Small intestine (tissue), 7 donors: ENCODE measurements around the gene SNCB. TPM values are rescaled to one million over a fixed set of nuclear protein-coding genes. Genes with fewer than 3 reads are reported as not detected.
"Not testable (repeated sequence)": the region's sequence is repeated elsewhere in the genome, so short reads cannot be mapped to it uniquely, and the experiment has no call there.

Experiments used
- DNase-seq, 2 donors: peaks; one replicate each; pipeline versions ENCODE4 v3.0.0 to v3.0.0-alpha.2; 2013
- FAIRE-seq: peaks from 2 replicates; lab custom pipeline; 2012; peaks lifted over from hg19 to GRCh38; lab: Jason Lieb, UNC
- H3K27ac ChIP-seq, 3 donors: one replicate each; pipeline ENCODE4 v1.5.1; 2013; ENCODE audit warnings: low read length in 2 of 3, mild to moderate bottlenecking in 2 of 3, control low read depth in 1 of 3, inconsistent platforms in 1 of 3, low read depth in 1 of 3, moderate library complexity in 1 of 3
- H3K27me3 ChIP-seq, 3 donors: one replicate each; pipeline ENCODE4 v1.6.1; 2013; ENCODE audit warnings: low read length in 3 of 3, inconsistent platforms in 1 of 3; ENCODE audit not compliant: control insufficient read depth in 3 of 3, insufficient read depth in 3 of 3
- H3K36me3 ChIP-seq, 3 donors: one replicate each; pipeline ENCODE4 v1.6.1; 2013; ENCODE audit warnings: low read length in 3 of 3, inconsistent platforms in 1 of 3, low read depth in 1 of 3, mild to moderate bottlenecking in 1 of 3, moderate library complexity in 1 of 3; ENCODE audit not compliant: control insufficient read depth in 3 of 3, insufficient read depth in 2 of 3
- H3K4me1 ChIP-seq, 3 donors: one replicate each; pipeline ENCODE4 v1.6.1; 2013; ENCODE audit warnings: low read length in 2 of 3, inconsistent platforms in 1 of 3, low read depth in 1 of 3, mild to moderate bottlenecking in 1 of 3, moderate library complexity in 1 of 3; ENCODE audit not compliant: control insufficient read depth in 3 of 3, insufficient read depth in 2 of 3
- H3K4me3 ChIP-seq, 3 donors: one replicate each; pipeline ENCODE4 v1.5.1; 2013; ENCODE audit warnings: low read length in 3 of 3, control low read depth in 1 of 3, inconsistent platforms in 1 of 3, low read depth in 1 of 3, mild to moderate bottlenecking in 1 of 3, moderate library complexity in 1 of 3
- H3K9me3 ChIP-seq, 2 donors: one replicate each; pipeline ENCODE4 v1.6.1; 2013; ENCODE audit warnings: low read depth in 1 of 2, low read length in 1 of 2; ENCODE audit not compliant: control insufficient read depth in 2 of 2, insufficient read depth in 1 of 2
- WGBS, 3 donors: extraction: QIAGEN DNeasy Blood & Tissue Kit; methylation state at CpG; one replicate each; pipeline ENCODE4 v1.1.7; 2013; 5-methylcytosine and 5-hydroxymethylcytosine counted together
- polyA plus RNA-seq, 4 donors: library from polyadenylated mRNA; stranded (reverse) in 3 of 4; unstranded in 1 of 4; fragments of 200-250 nt in 3 of 4; fragments of 120-200 nt in 1 of 4; gene quantifications; one replicate each; pipeline versions ENCODE4 v1.2.1 to v1.2.3, GENCODE V29; 2013
- donor health status: healthy with polysubstance abuse.
- donor health status: control.
- donor health status: control.
- donor health status: Bipolar disorder and iron deficiency.
- donor health status: healthy.

Gene SNCB
- polyA plus RNA-seq, 4 donors, result 0.16 to 0.73 TPM; not detected in 2

DNA sequence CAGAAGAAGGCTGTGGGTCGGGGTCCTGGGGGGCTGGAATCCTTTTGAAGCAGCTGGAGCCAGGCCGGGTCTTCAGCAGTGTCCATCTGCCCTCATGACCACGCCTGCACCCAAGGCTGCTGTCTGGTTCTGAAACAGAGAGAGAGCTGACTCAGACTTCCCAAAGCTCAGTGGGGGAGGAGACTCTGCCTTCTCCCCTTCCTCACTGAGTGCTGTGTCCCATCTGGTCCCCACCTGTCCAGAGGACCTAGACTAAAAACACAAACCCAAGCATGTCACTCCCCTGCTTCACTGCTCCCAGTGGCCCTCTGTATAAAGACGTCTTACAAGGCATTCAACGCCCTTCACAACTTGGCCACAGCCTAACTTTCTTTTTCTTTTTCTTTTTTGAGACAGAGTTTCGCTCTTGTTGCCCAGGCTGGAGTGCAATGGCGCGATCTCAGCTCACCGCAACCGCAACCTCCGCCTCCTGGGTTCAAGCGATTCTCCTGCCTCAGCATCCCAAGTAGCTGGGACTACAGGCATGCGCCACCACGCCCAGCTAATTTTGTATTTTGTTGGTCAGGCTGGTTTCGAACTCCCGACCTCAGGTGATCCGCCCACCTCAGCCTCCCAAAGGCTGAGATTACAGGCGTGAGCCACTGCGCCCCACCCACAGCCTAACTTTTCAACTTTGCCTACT lies 30.4 kb downstream of the SNCB start:
- Histone ChIP-seq H3K36me3 (peaks cover 0 to 13% (median 0%) of the 10 kb centered on the region in 3 donors), H3K27me3 (peaks cover 0 to 13% (median 2%) of the 10 kb centered on the region in 3 donors)
- H3K9me3 ChIP-seq, FAIRE-seq, H3K4me1 ChIP-seq, H3K27ac ChIP-seq, H3K4me3 ChIP-seq, DNase-seq: not testable (repeated sequence)
- 80 to 86% (median 82%) methylated on average over 19 of the region's 19 CpGs for WGBS, 3 donors

DNA sequence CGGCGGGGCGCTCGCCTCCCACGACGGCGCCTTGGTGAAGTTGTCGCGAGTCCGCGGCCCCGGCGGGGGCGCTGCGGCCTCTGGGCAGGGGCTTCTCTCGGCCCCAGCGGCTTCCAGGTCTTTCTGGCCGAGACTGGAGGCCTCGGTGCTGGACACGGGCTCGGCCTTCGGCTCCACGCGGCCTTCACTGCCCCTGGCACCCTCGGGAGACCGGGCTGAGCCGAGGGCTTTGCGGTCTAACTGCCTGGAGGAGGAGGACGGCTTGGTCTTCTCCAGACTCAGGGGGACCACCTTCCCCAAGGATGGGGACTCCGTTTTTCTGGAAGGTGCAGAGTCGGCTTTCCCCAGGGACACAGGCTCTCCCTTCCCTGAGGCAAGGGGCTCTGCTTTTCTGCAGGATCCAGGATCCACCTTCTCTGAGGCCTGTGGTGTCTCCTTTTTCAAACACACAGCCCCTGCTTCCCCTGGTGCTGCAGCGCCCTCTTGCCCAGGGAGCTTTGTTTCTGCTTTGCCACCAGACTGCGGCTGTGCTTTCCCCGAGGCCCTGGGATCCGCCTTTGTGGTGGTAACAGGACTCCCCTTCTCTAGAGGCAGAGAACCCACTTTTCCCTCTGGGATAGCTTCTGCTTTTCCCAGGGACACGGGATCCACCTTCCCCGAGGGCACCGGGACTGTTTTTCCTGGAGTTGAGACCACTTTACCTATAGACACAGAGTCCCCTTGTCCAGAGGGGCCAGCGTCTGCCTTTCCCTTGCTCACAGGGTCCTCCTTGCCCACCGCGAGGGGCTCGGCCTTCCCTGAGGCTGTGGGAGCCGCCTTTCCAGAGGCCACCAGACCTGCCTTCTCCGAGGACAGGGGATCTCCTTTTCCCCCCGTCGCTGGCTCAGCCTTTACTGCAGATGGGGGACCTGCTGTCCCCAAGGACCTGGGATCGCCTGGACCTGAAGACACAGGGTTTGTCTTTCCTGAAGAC lies 32.6 kb downstream of the SNCB start:
- no peak for DNase-seq
- Histone ChIP-seq H3K4me1 (peaks cover 0 to 3% (median 2%) of the 10 kb centered on the region in 3 donors), H3K27ac (peak overlapping the region in 1 of 3 donors; percentile 37), H3K9me3 (no peaks in the 10 kb centered on the region), H3K4me3 (peak overlapping the region in 1 of 3 donors; percentile 35), H3K36me3 (peaks cover 0 to 30% (median 3%) of the 10 kb centered on the region in 3 donors), H3K27me3 (peaks cover 0 to 13% (median 4%) of the 10 kb centered on the region in 3 donors)
- FAIRE-seq, result no peak
- 58 to 64% (median 62%) methylated on average over 34 to 47 of the region's 47 CpGs for WGBS, 3 donors

- Histone ChIP-seq H3K4me1 (peaks cover 0 to 3% (median 2%) of the 10 kb centered on the region in 3 donors), H3K27ac (peak overlapping the region in 1 of 3 donors; percentile 37), H3K27me3 (peaks cover 0 to 13% (median 4%) of the 10 kb centered on the region in 3 donors), H3K36me3 (peaks cover 0 to 34% (median 3%) of the 10 kb centered on the region in 3 donors), H3K4me3 (peak overlapping the region in 1 of 3 donors; percentile 35), H3K9me3 (no peaks in the 10 kb centered on the region)
- no peak for FAIRE-seq
- 0 to 3% (median 3%) methylated on average over 68 to 98 of the region's 98 CpGs for WGBS, 3 donors
- DNase-seq, result peak; percentile 68 to 90
Measured at GRCh38 chr5:176596689-176597416, 33.5 kb downstream of the SNCB start.

DNA sequence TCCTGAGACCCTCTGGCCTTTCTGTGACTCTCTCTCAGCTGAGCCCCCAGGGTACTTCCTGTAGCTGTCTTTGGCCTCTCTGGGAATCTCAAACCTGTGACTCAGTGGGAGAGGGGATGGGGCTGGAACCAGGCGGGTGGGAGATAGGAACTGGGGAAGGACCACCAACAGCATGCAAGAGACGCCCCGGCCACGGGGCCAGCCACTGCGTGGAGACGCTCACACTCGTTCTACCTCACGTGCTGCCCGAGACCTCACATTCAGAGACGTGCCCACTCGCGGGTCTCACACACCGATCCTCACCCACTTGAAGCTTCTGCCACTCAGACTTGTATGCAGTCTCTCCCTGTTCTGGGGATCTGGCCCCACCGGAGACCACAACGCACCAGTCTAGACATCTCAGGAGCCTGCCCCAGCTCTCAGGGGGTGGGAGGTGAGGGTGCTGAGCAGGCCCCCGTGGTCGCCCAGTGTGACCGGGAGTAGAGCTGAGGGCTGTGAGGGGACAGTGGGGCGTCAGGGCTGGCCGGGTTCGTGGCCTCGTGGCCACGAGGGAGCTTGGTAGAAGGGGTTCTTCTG lies 34.2 kb downstream of the SNCB start:
- WGBS, 3 donors, result 79 to 81% (median 80%) methylated on average over 23 of the region's 23 CpGs
- Histone ChIP-seq H3K27me3 (peaks cover 0 to 13% (median 4%) of the 10 kb centered on the region in 3 donors), H3K4me1 (peaks cover 0 to 3% (median 2%) of the 10 kb centered on the region in 3 donors), H3K36me3 (peaks cover 0 to 37% (median 3%) of the 10 kb centered on the region in 3 donors), H3K4me3 (peak overlapping the region in 1 of 3 donors; percentile 35), H3K9me3 (peaks cover 0 to 2% of the 10 kb centered on the region in 2 donors), H3K27ac (no peak overlapping the region)
- DNase-seq (no peak), FAIRE-seq (no peak)

GRCh38 chr5:176595386-176595943 lies 34.9 kb downstream of the SNCB start:
- Histone ChIP-seq H3K9me3 (peaks cover 0 to 6% of the 10 kb centered on the region in 2 donors), H3K27ac (no peak overlapping the region), H3K27me3 (peaks cover 0 to 13% (median 4%) of the 10 kb centered on the region in 3 donors), H3K4me3 (no peak overlapping the region), H3K36me3 (peaks cover 0 to 44% (median 10%) of the 10 kb centered on the region in 3 donors), H3K4me1 (peaks cover 0 to 3% (median 2%) of the 10 kb centered on the region in 3 donors)
- no peak for DNase-seq
- FAIRE-seq, result no peak
- WGBS, 3 donors, result 79 to 86% (median 84%) methylated on average over 11 of the region's 11 CpGs

DNA sequence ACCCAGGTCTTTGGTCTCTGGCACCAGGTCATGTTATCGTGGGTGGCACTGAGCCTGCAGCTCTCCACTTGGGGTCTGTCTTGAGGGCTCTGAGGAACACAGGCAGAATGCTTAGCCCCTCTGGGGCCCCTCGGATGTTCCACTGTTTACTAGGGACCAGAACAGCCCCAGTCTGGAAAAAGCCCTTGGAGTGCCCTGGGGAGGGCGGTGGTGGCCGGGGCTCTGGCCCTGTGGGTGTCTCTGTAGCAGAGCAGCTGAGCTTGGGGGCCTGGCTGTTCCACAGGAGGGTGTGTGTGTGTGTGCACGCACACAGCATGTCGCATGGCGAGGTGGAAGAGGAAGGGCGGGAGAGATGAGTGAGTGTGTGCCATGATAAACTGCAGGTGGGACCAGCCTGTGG lies 35.8 kb downstream of the SNCB start:
- Histone ChIP-seq H3K4me1 (peaks cover 0 to 3% (median 2%) of the 10 kb centered on the region in 3 donors), H3K36me3 (peaks cover 0 to 53% (median 12%) of the 10 kb centered on the region in 3 donors), H3K27ac (no peak overlapping the region), H3K9me3 (peaks cover 0 to 7% of the 10 kb centered on the region in 2 donors), H3K27me3 (peaks cover 0 to 13% (median 4%) of the 10 kb centered on the region in 3 donors), H3K4me3 (no peak overlapping the region)
- 87 to 92% (median 89%) methylated on average over 8 of the region's 8 CpGs for whole genome bisulfite sequencing, 3 donors
- DNase-seq, result no peak
- FAIRE-seq, result no peak

- Histone ChIP-seq H3K36me3 (peaks cover 0 to 62% (median 13%) of the 10 kb centered on the region in 3 donors), H3K4me1 (peaks cover 0 to 3% (median 2%) of the 10 kb centered on the region in 3 donors), H3K27me3 (peaks cover 0 to 7% (median 4%) of the 10 kb centered on the region in 3 donors), H3K27ac (no peak overlapping the region), H3K4me3 (no peak overlapping the region), H3K9me3 (peaks cover 0 to 7% of the 10 kb centered on the region in 2 donors)
- 91 to 97% (median 96%) methylated on average over 11 to 12 of the region's 12 CpGs for WGBS, 3 donors
- DNase-seq (no peak), FAIRE-seq (no peak)
Measured at GRCh38 chr5:176593273-176593869, 37.0 kb downstream of the SNCB start.
